ENCODE results near the gene ASB15. TPM values are rescaled to one million over a fixed set of nuclear protein-coding genes. Genes with fewer than 3 reads are reported as not detected.

Gene ASB15
- total RNA-seq, 4 donors from 2014 or later: not detected

DNA sequence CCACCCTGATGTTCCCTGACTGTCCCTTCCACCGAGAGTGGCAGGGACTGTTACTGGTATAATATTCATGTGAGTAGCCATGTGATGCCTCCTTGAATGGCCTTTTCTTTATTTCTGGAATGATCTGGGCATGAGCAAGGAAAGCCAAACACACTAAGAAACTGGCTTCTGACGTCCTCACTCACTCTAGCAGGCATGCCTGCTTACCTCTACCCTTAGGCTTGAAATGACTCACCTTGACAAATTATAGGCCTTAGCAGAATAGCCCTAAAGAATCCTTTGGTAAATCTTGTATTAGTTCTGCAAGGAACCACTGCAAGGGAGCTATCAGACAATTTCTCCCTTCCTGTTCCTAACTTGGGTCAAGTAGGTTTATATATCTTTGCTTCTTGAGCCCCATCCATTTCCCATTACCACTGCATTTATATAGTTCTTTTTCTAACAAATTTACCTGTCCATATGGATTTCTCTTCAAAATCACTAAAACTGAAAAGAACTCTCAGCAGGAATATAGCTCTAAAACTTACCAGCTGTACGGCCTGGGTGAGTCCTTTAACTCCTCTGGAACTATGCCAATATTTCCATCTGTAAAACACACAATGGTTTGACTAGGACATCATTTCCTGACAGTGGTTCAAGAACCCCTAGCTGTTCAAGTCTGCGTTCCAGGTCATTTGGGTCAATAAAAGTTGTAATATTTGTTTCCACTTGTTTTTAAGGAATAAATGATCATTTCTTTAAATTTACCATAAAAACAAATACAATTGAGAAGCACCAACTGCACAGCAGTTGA is 31.0 kb upstream of the ASB15 start:
- WGBS, 2 donors: 47 to 53% methylated on average over 4 of the region's 4 CpGs
- Histone ChIP-seq H3K4me3 (no peak overlapping the region), H3K27me3 (no peaks in the 10 kb centered on the region), H3K4me1 (no peaks in the 10 kb centered on the region), H3K36me3 (no peaks in the 10 kb centered on the region), H3K27ac (no peak overlapping the region), H3K9me3 (no peaks in the 10 kb centered on the region)
- TF ChIP-seq, protein P1, sequence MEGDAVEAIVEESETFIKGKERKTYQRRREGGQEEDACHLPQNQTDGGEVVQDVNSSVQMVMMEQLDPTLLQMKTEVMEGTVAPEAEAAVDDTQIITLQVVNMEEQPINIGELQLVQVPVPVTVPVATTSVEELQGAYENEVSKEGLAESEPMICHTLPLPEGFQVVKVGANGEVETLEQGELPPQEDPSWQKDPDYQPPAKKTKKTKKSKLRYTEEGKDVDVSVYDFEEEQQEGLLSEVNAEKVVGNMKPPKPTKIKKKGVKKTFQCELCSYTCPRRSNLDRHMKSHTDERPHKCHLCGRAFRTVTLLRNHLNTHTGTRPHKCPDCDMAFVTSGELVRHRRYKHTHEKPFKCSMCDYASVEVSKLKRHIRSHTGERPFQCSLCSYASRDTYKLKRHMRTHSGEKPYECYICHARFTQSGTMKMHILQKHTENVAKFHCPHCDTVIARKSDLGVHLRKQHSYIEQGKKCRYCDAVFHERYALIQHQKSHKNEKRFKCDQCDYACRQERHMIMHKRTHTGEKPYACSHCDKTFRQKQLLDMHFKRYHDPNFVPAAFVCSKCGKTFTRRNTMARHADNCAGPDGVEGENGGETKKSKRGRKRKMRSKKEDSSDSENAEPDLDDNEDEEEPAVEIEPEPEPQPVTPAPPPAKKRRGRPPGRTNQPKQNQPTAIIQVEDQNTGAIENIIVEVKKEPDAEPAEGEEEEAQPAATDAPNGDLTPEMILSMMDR (IDR thresholded peaks at IDR 0.05): no peak
- TF ChIP-seq EP300 (IDR thresholded peaks at IDR 0.05) (no peak), POLR2A (IDR thresholded peaks at IDR 0.05) (no peak)
- DNase-seq (ENCODE audit: low spot score in 2 of 2): no peak

DNA sequence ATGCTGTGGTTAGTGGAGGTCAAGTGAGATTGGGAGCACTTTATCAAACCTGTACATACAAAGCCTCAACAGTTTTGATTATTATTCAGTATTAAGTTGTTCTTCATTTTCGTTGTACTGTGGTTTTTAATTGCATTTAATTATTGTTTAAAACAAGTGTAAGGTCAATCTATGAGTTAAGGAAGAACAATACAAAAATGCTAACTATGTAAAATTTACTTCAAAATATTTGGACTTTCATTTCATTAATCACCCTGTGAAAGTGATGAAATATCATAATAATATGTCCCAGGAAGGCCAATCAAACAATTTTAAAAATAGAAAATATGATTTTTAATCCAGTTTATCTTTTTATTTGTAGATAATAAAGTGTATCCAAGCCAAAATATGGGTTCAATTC is 30.4 kb upstream of the ASB15 start:
- Histone ChIP-seq H3K4me1 (no peaks in the 10 kb centered on the region), H3K9me3 (no peaks in the 10 kb centered on the region), H3K4me3 (no peak overlapping the region), H3K27ac (no peak overlapping the region), H3K27me3 (no peaks in the 10 kb centered on the region), H3K36me3 (no peaks in the 10 kb centered on the region)
- DNase-seq (ENCODE audit: low spot score in 2 of 2): no peak
- TF ChIP-seq POLR2A (IDR thresholded peaks at IDR 0.05) (no peak), EP300 (IDR thresholded peaks at IDR 0.05) (no peak)
- TF ChIP-seq, protein P1 (IDR thresholded peaks at IDR 0.05): no peak
- WGBS, 2 donors: 38 to 43% methylated on average over 1 of the region's 1 CpG

DNA sequence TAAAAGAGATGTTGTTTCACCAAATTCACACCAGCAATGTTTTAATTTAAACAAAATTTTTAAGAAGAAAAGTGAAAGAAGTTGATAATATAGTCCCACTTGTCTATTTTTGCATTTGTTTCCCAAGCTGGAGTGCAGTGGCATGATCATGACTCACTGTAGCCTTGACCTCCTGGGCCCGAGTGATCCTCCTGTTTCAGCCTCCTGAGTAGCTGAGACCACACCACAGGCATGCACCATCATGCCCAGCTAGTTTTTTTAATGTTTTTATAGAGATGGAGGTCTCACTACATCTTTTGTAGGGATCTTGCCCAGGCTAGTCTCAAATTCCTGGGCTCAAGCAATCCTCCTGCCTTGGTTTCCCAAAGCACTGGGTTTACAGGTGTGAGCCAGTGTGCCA is 29.9 kb upstream of the ASB15 start:
- 70 to 87% methylated on average over 1 of the region's 1 CpG for WGBS, 2 donors
- Histone ChIP-seq H3K4me3 (no peak overlapping the region), H3K9me3 (no peaks in the 10 kb centered on the region), H3K36me3 (no peaks in the 10 kb centered on the region), H3K27me3 (no peaks in the 10 kb centered on the region), H3K27ac (no peak overlapping the region), H3K4me1 (no peaks in the 10 kb centered on the region)
- TF ChIP-seq POLR2A (IDR thresholded peaks at IDR 0.05) (no peak), EP300 (IDR thresholded peaks at IDR 0.05) (no peak)
- TF ChIP-seq, protein P1 (IDR thresholded peaks at IDR 0.05): no peak
- no peak for DNase-seq (ENCODE audit: low spot score in 2 of 2)

DNA sequence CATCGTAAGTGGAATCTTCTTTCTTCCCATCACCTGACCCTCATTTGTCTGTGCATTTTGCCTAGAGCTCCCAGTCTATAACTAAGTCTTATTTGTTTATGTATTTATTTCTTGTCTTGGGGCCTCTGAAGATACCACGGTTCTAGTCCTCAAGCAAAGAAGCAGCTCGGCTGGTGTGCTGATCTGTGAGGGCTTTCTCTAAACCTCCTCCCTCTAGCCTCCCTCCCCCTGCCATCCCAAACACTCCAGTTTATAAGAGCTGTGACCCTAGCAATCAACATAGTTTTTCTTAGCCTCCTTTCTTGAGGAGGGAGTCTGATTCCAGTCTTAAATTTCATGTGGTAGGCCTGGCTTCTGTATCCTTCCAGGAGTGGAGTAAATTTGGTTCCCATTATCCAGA is 28.3 kb upstream of the ASB15 start:
- Histone ChIP-seq H3K27ac (no peak overlapping the region), H3K9me3 (no peaks in the 10 kb centered on the region), H3K27me3 (no peaks in the 10 kb centered on the region), H3K36me3 (no peaks in the 10 kb centered on the region), H3K4me1 (no peaks in the 10 kb centered on the region), H3K4me3 (no peak overlapping the region)
- 58 to 72% methylated on average over 3 of the region's 3 CpGs for WGBS, 2 donors
- no peak for TF ChIP-seq EP300 (IDR thresholded peaks at IDR 0.05)
- TF ChIP-seq, protein P1 (IDR thresholded peaks at IDR 0.05): no peak
- TF ChIP-seq POLR2A (IDR thresholded peaks at IDR 0.05): no peak
- no peak for DNase-seq (ENCODE audit: low spot score in 2 of 2)

DNA sequence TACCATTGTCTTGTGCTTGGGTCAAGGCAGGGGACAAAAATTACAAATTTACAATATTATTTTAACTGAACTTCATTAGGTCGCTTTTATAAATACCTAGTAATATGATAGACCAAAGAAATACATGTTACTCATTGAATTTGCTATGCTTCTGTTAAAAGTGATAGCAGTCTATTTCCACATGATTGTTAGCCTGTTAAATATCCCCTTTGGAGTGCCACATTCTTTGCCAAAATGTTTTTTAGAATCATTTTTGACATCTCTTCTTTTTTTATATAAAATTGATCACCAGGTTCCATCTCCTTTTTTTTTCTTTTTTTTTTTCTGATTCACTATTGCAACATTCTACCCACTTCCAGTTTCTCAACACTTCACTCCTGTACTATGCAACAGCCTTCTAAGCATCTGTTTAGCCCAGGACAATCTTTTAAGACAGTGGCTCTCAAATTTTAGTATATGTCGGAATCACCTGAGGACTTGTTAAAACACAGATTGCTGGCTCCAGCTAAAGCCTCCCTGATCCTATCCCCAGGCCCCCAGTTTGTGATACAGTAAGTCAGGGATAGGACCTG is 27.6 kb upstream of the ASB15 start:
- 89 to 94% methylated on average over 2 of the region's 2 CpGs for WGBS, 2 donors
- TF ChIP-seq, protein P1 (IDR thresholded peaks at IDR 0.05): no peak
- no peak for TF ChIP-seq POLR2A (IDR thresholded peaks at IDR 0.05)
- TF ChIP-seq EP300 (IDR thresholded peaks at IDR 0.05): no peak
- H3K36me3 ChIP-seq: no peaks in the 10 kb centered on the region

More for the DNA sequence above, 27.6 kb upstream of the ASB15 start:
- no peaks in the 10 kb centered on the region for H3K27me3 ChIP-seq
- H3K27ac ChIP-seq: no peak overlapping the region
- H3K4me3 ChIP-seq: no peak overlapping the region
- no peaks in the 10 kb centered on the region for H3K4me1 ChIP-seq
- H3K9me3 ChIP-seq: no peaks in the 10 kb centered on the region
- DNase-seq (ENCODE audit: low spot score in 2 of 2): no peak
